Stromal cell of bone marrow (primary cell): ENCODE results near the gene LY6G6D.

Source experiments
- DNase-seq: peaks from one replicate; pipeline ENCODE4 v3.0.0-alpha.2; 2012; ENCODE audit warnings: low read depth

Gene LY6G6D

GRCh38 chr6:31715022-31715958 lies at the start of gene LY6G6D:
Gene LY6G6D, plus strand, starts transcription at chr6:31715348. Its CDS starts 8 bp downstream, at chr6:31715356.
- no peak for DNase-seq

DNA sequence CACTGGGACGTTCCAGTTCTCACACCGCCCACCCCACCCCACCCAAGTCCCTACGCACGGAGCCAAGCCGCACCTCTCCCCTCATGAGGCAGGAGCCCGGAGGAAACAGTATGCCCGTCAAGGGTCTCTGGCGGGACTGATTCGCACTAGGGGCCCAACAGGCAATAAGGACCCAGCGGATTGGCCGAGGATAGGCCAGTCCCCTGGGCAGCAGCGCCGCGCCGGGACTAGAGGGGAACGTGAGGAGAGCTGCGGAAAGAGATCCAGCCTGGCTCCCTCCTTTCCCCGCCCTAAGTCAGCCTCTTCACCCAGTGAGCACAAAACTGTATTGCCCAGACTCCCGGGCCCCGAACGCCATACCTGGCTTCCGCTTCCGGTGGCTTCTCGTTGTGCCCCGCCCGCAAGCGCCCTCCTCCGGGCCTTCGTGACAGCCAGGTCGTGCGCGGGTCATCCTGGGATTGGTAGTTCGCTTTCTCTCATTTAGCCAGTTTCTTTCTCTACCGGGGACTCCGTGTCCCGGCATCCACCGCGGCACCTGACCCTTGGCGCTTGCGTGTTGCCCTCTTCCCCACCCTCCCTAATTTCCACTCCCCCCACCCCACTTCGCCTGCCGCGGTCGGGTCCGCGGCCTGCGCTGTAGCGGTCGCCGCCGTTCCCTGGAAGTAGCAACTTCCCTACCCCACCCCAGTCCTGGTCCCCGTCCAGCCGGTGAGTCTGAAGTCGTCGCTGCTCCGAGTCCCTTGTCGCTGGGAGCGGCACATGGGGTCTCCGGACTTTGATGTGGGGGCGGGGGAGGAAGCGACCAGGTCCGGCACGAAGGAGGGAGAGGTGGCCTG lies 49.4 kb upstream of the LY6G6D start, which contains the start of gene CSNK2B:
TSS of gene CSNK2B (plus strand) at position 580 of the 836 bp plus-strand sequence. CDS start 752 bp downstream, outside the sequence.
- DNase-seq: peak; percentile 96

GRCh38 chr6:31666337-31666965 lies 48.7 kb upstream of the LY6G6D start:
- DNase-seq: no peak

- DNase-seq: no peak
Measured at GRCh38 chr6:31669676-31670075, 45.5 kb upstream of the LY6G6D start, which contains the start of gene LY6G5B. Gene LY6G5B, plus strand, starts transcription at chr6:31669976. Its CDS starts 975 bp downstream, at chr6:31670951.

DNA sequence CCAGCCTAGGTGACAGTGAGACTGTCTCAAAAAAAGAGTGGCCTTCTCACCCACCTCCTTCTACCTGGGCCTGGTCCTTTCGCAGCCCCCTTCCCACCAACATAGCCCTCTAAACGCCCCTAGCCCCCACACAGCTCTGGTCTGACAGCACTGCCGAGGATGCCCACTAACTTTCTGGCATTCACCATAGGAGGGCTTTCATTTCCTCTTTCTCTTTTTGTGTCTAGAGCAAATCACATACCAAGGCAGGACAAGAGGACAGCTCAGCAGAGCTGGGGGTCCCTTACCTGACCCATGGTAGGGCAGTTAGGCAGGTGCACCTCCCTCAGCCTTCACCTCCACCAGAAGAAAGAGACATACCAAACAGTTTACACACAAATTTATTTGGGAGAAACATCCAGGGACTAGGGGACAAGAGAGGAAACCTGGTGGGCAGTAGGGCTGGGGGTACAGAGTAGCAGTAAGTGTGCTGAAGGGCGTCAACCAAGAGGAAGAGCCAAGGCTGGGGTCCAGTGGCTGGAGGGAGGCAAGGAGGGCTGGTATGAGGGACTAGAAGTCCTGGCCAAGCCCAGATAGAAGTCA lies 38.7 kb upstream of the LY6G6D start:
- no peak for DNase-seq

DNA sequence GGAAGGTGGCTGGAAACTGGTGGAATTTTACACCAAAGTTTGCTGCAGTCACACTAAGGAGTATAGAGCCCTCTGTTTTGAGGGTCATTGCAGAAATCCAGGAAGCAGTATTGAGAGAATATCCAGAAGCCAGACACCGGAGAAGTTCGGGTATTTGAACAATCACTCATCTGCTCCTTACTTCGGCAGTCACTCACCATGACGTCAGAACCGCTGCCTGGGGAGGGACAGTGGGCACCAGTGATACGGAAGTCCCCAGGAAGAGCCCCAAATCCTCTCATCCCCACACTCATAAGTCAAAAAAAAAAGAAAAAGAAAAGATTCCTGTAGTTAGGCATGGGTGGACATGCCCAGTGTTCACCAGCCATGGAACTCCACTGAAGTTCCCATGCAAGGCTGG lies 38.2 kb upstream of the LY6G6D start:
- DNase-seq: no peak

- no peak for DNase-seq
Measured at GRCh38 chr6:31677955-31678354, 37.2 kb upstream of the LY6G6D start.

DNA sequence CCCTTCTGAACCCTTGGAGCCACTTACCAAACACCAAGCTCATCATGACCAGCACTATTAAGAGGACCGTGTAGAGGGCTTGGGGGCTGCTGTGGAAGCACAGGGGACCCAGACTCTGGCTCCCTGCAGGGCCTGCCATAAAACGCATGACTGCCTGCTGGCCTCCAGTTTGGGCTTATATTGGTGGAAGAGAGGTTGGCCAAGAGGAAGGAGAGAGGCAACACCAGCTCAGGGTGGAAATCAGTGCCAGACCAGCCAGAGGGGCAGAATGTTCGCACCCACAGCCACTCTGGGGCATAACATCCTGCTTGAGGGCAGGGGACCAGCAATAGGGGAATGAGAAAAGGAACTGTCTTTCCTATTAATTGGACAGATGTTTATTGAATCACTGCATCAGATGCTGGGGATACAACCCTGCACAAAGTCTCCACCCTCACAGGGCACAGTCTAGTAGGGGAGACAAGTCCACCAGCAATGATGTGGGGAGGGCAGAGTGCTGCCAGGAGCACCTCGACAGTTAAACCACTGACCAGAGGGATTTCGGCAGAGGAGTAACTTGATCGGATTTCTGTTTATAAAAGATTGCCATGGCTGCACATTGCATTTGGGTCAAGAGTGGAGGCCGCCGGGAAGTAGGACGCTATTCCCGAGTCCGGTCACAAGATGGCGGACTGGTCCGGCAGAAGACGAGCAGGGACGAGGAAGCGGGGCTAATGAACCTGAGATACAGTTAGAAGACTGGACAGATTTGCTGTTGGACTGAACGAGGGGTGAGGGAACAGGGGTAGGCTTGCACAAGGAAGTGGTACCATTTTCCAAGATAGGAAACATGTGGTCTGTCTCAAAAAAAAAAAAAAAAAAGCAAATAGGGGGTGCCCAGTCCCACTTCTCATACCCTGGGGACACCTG lies 34.7 kb upstream of the LY6G6D start, which contains the start of gene LY6G5C:
TSS of gene LY6G5C (minus strand) at position 842 of the 909 bp plus-strand sequence. CDS start at position 148, 694 bp downstream.
- peak; percentile 81 for DNase-seq

DNA sequence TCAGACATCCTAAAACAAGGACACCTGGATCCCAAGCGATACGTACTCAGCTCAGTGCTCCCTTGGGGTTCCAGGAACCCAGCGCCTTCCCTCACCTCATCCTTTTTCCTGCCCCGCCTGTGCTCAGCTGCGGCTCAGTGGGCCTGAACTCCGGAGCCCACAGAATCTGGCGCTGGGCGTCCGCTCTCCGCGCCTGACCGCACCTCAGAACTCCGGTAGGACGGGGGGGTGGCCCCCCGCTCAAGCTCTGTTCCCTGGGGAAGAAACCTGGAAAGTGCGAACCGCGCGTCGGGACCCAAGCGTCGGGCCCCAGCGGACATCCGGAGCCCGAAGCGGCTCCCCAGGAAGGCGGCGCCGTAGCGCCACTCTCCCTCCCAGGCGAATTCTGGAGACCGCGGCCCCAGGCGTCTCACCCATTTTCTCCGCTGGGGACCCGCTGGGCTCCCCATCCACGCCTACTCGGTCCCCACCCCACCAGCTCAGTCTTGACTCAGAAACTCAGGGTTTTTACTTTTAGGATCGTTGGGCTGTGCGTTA lies 33.9 kb upstream of the LY6G6D start:
- DNase-seq: no peak

- no peak for DNase-seq
Measured at GRCh38 chr6:31683591-31683990, 31.6 kb upstream of the LY6G6D start.

GRCh38 chr6:31686483-31686882 lies 28.7 kb upstream of the LY6G6D start:
- no peak for DNase-seq

- DNase-seq: no peak
Measured at GRCh38 chr6:31687321-31687720, 27.8 kb upstream of the LY6G6D start.

DNA sequence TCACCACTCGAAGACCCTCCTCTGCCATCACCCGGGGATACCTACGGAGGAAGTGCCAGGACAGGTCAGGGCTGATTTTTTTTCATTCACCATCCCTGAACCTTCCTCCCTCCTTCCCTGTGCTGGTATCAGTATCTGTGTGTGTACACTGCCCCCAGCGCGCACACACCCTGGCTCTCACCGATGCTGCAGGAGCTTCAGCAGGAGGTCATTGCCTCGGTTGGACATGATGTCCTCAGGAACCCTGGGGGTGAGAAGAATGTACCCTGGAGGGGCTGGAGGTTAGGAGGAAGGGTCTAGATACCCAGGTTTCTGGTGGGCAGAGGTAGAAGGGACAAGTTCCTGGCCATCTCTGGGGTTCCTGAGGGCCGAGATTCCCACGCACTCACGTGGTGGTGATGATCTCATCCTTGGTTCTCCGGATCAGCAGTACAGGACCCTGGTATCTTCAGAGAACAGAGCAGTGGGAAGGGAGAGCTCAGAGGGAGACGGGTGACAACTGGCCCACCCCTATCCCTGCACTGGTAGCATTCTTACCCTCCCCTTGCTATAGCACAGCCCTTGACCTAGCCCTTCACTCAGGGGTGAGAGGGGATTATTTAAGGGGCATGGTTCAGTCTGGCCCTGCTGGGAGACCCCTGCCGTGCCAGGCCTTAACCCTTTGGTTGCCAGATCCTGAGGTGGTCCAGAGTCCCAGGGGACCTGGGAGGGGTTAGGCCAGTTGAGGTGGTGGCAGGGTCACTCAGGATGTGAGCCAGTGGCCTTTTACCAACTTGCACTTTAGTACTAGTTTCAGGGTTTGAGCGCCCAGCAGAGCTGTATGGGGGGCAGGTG lies 27.1 kb upstream of the LY6G6D start:
- DNase-seq: no peak

- no peak for DNase-seq
Measured at GRCh38 chr6:31689249-31690110, 25.7 kb upstream of the LY6G6D start.

DNA sequence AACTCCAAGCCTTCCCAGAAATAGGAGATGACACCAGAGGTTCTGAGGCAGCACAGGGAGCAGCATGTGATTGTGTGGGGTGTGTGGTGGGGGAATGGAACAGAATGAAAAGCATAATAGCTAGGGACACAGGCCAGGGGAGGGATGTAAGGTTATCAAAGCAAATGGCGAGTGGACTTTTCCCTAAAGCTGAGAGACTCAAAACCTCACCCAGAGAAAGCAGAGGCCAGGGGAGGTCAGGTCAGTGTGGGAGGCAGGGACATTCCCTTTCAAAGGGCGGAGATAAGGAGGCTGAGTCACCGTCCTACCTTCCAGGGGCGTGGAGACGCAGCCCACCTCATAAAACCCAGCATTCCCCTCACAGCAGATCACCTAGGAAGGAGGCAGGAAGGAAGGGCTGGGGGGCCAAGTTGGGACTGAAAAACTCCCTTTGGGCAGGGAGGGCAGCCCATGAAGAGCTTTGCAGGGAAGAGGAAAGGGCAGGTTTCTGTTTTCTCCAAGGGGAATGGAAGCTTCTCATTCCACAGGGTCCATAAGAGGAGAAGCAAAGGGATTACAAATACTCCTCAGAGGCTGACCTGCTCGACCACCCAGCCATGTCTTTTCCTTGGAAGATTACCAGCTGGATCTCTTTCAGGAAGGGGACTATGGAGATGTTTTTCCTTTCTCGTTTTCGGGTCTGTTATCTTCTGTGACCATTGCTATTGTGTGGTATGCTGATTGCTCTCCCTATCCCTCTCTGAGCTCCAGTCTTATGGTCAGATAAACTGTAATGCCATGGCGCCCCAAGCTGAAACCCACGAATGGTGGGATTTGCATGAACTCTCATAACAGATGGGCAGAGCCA lies 24.7 kb upstream of the LY6G6D start:
- no peak for DNase-seq

DNA sequence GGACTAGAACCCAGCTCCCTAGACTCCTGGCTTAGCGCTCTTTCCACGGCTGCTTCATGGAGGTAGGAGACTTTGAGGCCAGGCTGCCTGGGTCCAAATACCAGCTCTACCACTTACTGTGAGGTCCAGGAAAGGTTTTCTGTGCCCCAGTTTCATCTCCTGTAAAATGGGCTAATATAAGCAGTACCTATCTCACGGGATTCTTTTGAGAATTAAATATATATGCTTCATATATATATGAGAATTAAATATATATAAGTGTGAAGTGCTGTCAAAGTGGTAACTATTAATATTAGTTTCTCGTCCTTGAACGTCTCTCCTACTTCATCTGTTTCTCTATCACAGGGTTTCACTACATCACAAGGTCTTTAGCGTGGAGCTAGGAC lies 24.1 kb upstream of the LY6G6D start:
- DNase-seq: no peak

- DNase-seq: no peak
Measured at GRCh38 chr6:31691564-31692108, 23.5 kb upstream of the LY6G6D start.
